H1 (cell line): ENCODE data around the gene MAP3K15. TPM values are rescaled to one million over a fixed set of nuclear protein-coding genes. Genes with fewer than 3 reads are reported as not detected.

Experiments
- CTCF ChIA-PET: fragments of 300-600 bp; sonication (Branson Sonifier 250); formaldehyde crosslinking; loops from one replicate; lab custom pipeline; 2021; ENCODE audit not compliant: partially characterized antibody; lab: Charles Lee
- POLR2A ChIA-PET: fragments of 300-600 bp; sonication (Branson Sonifier 250); formaldehyde crosslinking; loops from one replicate; lab custom pipeline; 2021; ENCODE audit warnings: inconsistent platforms; ENCODE audit not compliant: partially characterized antibody; lab: Charles Lee
- DNase-seq, 2 experiments: peaks; one replicate each; pipeline versions ENCODE4 v3.0.0 to v3.0.0-alpha.2; 2010 to 2022; ENCODE audit warnings: low spot score in 2 of 2, low read depth in 1 of 2, mixed read lengths in 1 of 2
- FAIRE-seq: peaks from 2 replicates; lab custom pipeline; 2011; peaks lifted over from hg19 to GRCh38; lab: Jason Lieb, UNC
- H2AFZ ChIP-seq: 2 replicates; pipeline ENCODE4 v1.8.1; 2012; ENCODE audit warnings: low read length, inconsistent platforms
- H2AK5ac ChIP-seq: 2 replicates; pipeline ENCODE4 v1.6.1; 2013; ENCODE audit warnings: low read depth, low read length
- H2BK120ac ChIP-seq: replicated peaks from 2 replicates; pipeline ENCODE3; 2013; ENCODE audit warnings: low read depth, low read length, inconsistent platforms
- H2BK12ac ChIP-seq: 2 replicates; pipeline ENCODE4 v1.6.1; 2013; ENCODE audit warnings: low read depth, low read length
- H2BK15ac ChIP-seq: 2 replicates; pipeline ENCODE4 v1.6.1; 2013; ENCODE audit warnings: low read length
- H2BK20ac ChIP-seq: 2 replicates; pipeline ENCODE4 v1.6.1; 2013; ENCODE audit warnings: low read length
- H2BK5ac ChIP-seq: 2 replicates; pipeline ENCODE4 v1.6.1; 2013; ENCODE audit warnings: low read depth, low read length
- H3K14ac ChIP-seq: 2 replicates; pipeline ENCODE4 v1.6.1; 2013; ENCODE audit warnings: inconsistent platforms; ENCODE audit not compliant: insufficient read length
- H3K18ac ChIP-seq: 2 replicates; pipeline ENCODE4 v1.6.1; 2013; ENCODE audit warnings: low read length; ENCODE audit errors: extremely low read depth
- H3K23ac ChIP-seq: 2 replicates; pipeline ENCODE4 v1.6.1; 2013; ENCODE audit warnings: inconsistent platforms; ENCODE audit not compliant: insufficient read length
- H3K23me2 ChIP-seq: 2 replicates; pipeline ENCODE4 v1.6.1; 2013; ENCODE audit warnings: low read depth, low read length
- H3K27ac ChIP-seq: 2 replicates; pipeline ENCODE4 v1.6.1; 2011; ENCODE audit warnings: low read depth, low read length, inconsistent platforms
- H3K27me3 ChIP-seq, 4 experiments: replicated peaks in 1 of 4; 1 replicate in 1 of 4; 2 replicates in 3 of 4; pipeline versions ENCODE4 v1.6.1 to v1.8.1; 2011 to 2013; ENCODE audit warnings: low read length in 3 of 4, mild to moderate bottlenecking in 3 of 4, inconsistent platforms in 2 of 4, mixed read lengths in 2 of 4, moderate library complexity in 1 of 4; ENCODE audit not compliant: control insufficient read depth in 3 of 4, insufficient read depth in 3 of 4; ENCODE audit errors: extremely low read depth in 1 of 4
- H3K36me3 ChIP-seq, 4 experiments: 2 replicates each; pipeline versions ENCODE4 v1.6.1 to v1.8.1; 2011 to 2013; ENCODE audit warnings: mild to moderate bottlenecking in 4 of 4, low read length in 3 of 4, moderate library complexity in 2 of 4, control low read depth in 1 of 4, inconsistent platforms in 1 of 4; ENCODE audit not compliant: insufficient read depth in 4 of 4, control insufficient read depth in 2 of 4
- H3K4ac ChIP-seq: replicated peaks from 2 replicates; pipeline ENCODE3; 2013; ENCODE audit warnings: low read length, low read depth, mixed read lengths, inconsistent platforms; ENCODE audit not compliant: insufficient read length
- H3K4me1 ChIP-seq, 4 experiments: replicated peaks in 1 of 4; 1 replicate in 1 of 4; 2 replicates in 3 of 4; pipeline versions ENCODE4 v1.6.1 to v1.8.1; 2011 to 2013; ENCODE audit warnings: low read length in 3 of 4, inconsistent platforms in 2 of 4, mixed read lengths in 1 of 4; ENCODE audit not compliant: insufficient read depth in 4 of 4, control insufficient read depth in 3 of 4
- H3K4me2 ChIP-seq, 2 experiments: 2 replicates each; pipeline versions ENCODE4 v1.6.1 to v1.8.1; 2011 to 2013; ENCODE audit warnings: low read depth in 2 of 2, low read length in 2 of 2, control low read depth in 1 of 2, inconsistent platforms in 1 of 2, mild to moderate bottlenecking in 1 of 2; ENCODE audit not compliant: insufficient read depth in 1 of 2
- H3K4me3 ChIP-seq, 4 experiments: fragments of 200-600, 300-600 bp in 1 of 4; sonication (generic), shearing (Covaris generic), sonication (Bioruptor Twin) in 1 of 4; 2 replicates each; pipeline versions ENCODE4 v1.5.1 to v1.8.1; 2011 to 2016; ENCODE audit warnings: low read length in 4 of 4, low read depth in 3 of 4, control low read depth in 2 of 4, inconsistent platforms in 2 of 4, mild to moderate bottlenecking in 2 of 4, mixed read lengths in 1 of 4, moderate library complexity in 1 of 4; ENCODE audit not compliant: insufficient read depth in 2 of 4; ENCODE audit errors: extremely low read depth in 1 of 4
- H3K56ac ChIP-seq: replicated peaks from 2 replicates; pipeline ENCODE3; 2013; ENCODE audit warnings: low read depth, mild to moderate bottlenecking, mixed read lengths, low read length, inconsistent platforms; ENCODE audit not compliant: insufficient read length
- H3K79me1 ChIP-seq: 2 replicates; pipeline ENCODE4 v1.6.1; 2013; ENCODE audit warnings: low read depth, low read length, control low read depth
- H3K79me2 ChIP-seq, 2 experiments: 2 replicates each; pipeline versions ENCODE4 v1.6.1 to v1.8.1; 2012 to 2013; ENCODE audit warnings: low read length in 2 of 2, mild to moderate bottlenecking in 2 of 2, inconsistent platforms in 1 of 2; ENCODE audit not compliant: insufficient read depth in 2 of 2, control insufficient read depth in 1 of 2
- H3K9ac ChIP-seq, 4 experiments: replicated peaks in 1 of 4; 1 replicate in 1 of 4; 2 replicates in 3 of 4; pipeline versions ENCODE4 v1.6.1 to v1.8.1; 2011 to 2013; ENCODE audit warnings: low read depth in 3 of 4, low read length in 3 of 4, control low read depth in 2 of 4, mild to moderate bottlenecking in 2 of 4, moderate library complexity in 2 of 4, inconsistent platforms in 1 of 4; ENCODE audit errors: extremely low read depth in 1 of 4
- H3K9me3 ChIP-seq, 2 experiments: 2 replicates each; pipeline versions ENCODE4 v1.6.1 to v1.8.1; 2012 to 2013; ENCODE audit warnings: mild to moderate bottlenecking in 2 of 2, moderate library complexity in 2 of 2, control low read depth in 1 of 2, inconsistent platforms in 1 of 2, low read depth in 1 of 2, low read length in 1 of 2, mixed read lengths in 1 of 2; ENCODE audit not compliant: insufficient read depth in 2 of 2
- H4K20me1 ChIP-seq, 2 experiments: replicated peaks in 1 of 2; 2 replicates each; pipeline versions ENCODE3 to v1.8.1; 2011 to 2013; ENCODE audit warnings: inconsistent platforms in 2 of 2, low read length in 2 of 2, mild to moderate bottlenecking in 1 of 2; ENCODE audit not compliant: insufficient read depth in 2 of 2, control insufficient read depth in 1 of 2
- H4K5ac ChIP-seq: 2 replicates; pipeline ENCODE4 v1.6.1; 2013; ENCODE audit warnings: low read length, low read depth, mixed read lengths, inconsistent platforms; ENCODE audit not compliant: insufficient read length
- H4K8ac ChIP-seq: 2 replicates; pipeline ENCODE4 v1.8.0; 2013; ENCODE audit warnings: mild to moderate bottlenecking, moderate library complexity, low read length, inconsistent platforms; ENCODE audit not compliant: insufficient read depth; ENCODE audit errors: extremely low read depth
- H4K91ac ChIP-seq: replicated peaks from 2 replicates; pipeline ENCODE3; 2013; ENCODE audit warnings: low read length, mixed read lengths, inconsistent platforms; ENCODE audit not compliant: insufficient read length
- CREB1 ChIP-seq: IDR thresholded peaks from 2 replicates; pipeline ENCODE4 v1.6.1; 2012; ENCODE audit warnings: inconsistent platforms
- CTCF ChIP-seq, 3 experiments: IDR thresholded peaks; 1 replicate in 2 of 3; 2 replicates in 1 of 3; pipeline versions ENCODE4 v1.5.1 to v1.6.1; 2011; ENCODE audit warnings: low read length in 3 of 3, mild to moderate bottlenecking in 3 of 3, inconsistent platforms in 2 of 3, low read depth in 1 of 3, moderate library complexity in 1 of 3; ENCODE audit not compliant: insufficient read depth in 1 of 3; ENCODE audit errors: control extremely low read depth in 1 of 3
- JUND ChIP-seq: IDR thresholded peaks from 2 replicates; pipeline ENCODE4 v1.6.1; 2011; ENCODE audit warnings: mild to moderate bottlenecking, improper control_type of control experiment, low read length
- RAD21 ChIP-seq, 2 experiments: IDR thresholded peaks in 1 of 2; conservative IDR thresholded peaks in 1 of 2; 2 replicates each; pipeline ENCODE4 v1.6.1; 2011; ENCODE audit warnings: low read depth in 2 of 2, low read length in 2 of 2, improper control_type of control experiment in 1 of 2, inconsistent platforms in 1 of 2, mild to moderate bottlenecking in 1 of 2, moderate library complexity in 1 of 2
- SAP30 ChIP-seq: fragments of 300-600 bp; sonication (generic); IDR thresholded peaks from 2 replicates; pipeline ENCODE4 v1.7.1; 2012; ENCODE audit warnings: low read length, moderate library complexity, mild to moderate bottlenecking, inconsistent platforms; ENCODE audit not compliant: insufficient read depth, insufficient replicate concordance
- SIX5 ChIP-seq: IDR thresholded peaks from 2 replicates; pipeline ENCODE4 v1.6.1; 2011; ENCODE audit warnings: mild to moderate bottlenecking, low read depth, low read length
- WGBS, 2 experiments: shearing (Covaris generic) in 1 of 2; methylation state at CpG; one replicate each; pipeline versions ENCODE4 v1.1.6 to v1.1.7; 2013 to 2015; ENCODE audit warnings: low lambda C conversion rate in 2 of 2, mixed read lengths in 2 of 2, inconsistent platforms in 1 of 2, low coverage in 1 of 2, missing lambda C conversion rate in 1 of 2; ENCODE audit not compliant: insufficient replicate concordance in 2 of 2, insufficient coverage in 1 of 2, insufficient read length in 1 of 2; ENCODE audit errors: extremely low coverage in 1 of 2, missing lambda C conversion rate in 1 of 2; 5-methylcytosine and 5-hydroxymethylcytosine counted together
- polyA plus RNA-seq, 7 experiments: library from polyadenylated mRNA; depleted of rRNA in 3 of 7; stranded (reverse) in 5 of 7; unstranded in 2 of 7; fragments of >200 nt in 5 of 7; fragments of 200-250 nt in 2 of 7; gene quantifications; 1 replicate in 5 of 7; 2 replicates in 1 of 7; 4 replicates in 1 of 7; pipeline versions ENCODE4 v1.2.1 to v1.2.3, GENCODE V29; 2011 to 2013; ENCODE audit warnings: missing spikeins in 2 of 7, mixed read lengths in 2 of 7
- total RNA-seq: library from RNA; stranded (reverse); fragmentation: NEBNext Ultra II Directional; extraction: Animal tissue kit (Norgen Biotek cat#: 25700); gene quantifications from 2 replicates; pipeline ENCODE4 v1.2.1, GENCODE V29; 2021

The MAP3K15 gene
- total and polyA plus RNA-seq, 2 of the 8 experiments (the other 6 are each of a cell fraction or from before 2014, with no cell fraction given), result 1.8 to 2.4 TPM

- Histone ChIP-seq H2BK5ac (no peak overlapping the region), H3K18ac (no peak overlapping the region), H3K79me2 (no peaks in the 10 kb centered on the region), H3K56ac (no peak overlapping the region), H3K4me3 (peak overlapping the region; percentile 58 to 71 (median 60); a peak in 7 of 8 replicates), H3K27me3 (peaks cover 0 to 5% (median 3%) of the 10 kb centered on the region in 4 experiments; a peak in 3 of 7 replicates), H3K4ac (no peak overlapping the region), H3K9me3 (no peaks in the 10 kb centered on the region), H2BK15ac (no peak overlapping the region), H3K14ac (no peak overlapping the region), H4K91ac (no peak overlapping the region), H2AK5ac (no peak overlapping the region), H3K23ac (no peak overlapping the region), H2BK120ac (no peak overlapping the region), H3K23me2 (peaks cover 9% of the 10 kb centered on the region; the same call in 1 of the 2 replicates), H4K20me1 (no peaks in the 10 kb centered on the region), H3K79me1 (no peaks in the 10 kb centered on the region), H4K5ac (no peak overlapping the region), H3K9ac (0 out of 7 replicates have a peak overlapping the region, but pooled peaks of 1 of the 4 experiments have one; percentile 4), H2BK20ac (no peak overlapping the region), H2BK12ac (no peak overlapping the region), H2AFZ (no peak overlapping the region), H3K27ac (no peak overlapping the region), H3K36me3 (no peaks in the 10 kb centered on the region), H4K8ac (no peak overlapping the region), H3K4me2 (peak overlapping the region; percentile 47 to 94), H3K4me1 (0 out of 7 replicates have a peak, but pooled peaks cover 0 to 4% (median 0%) of the 10 kb centered on the region in 4 experiments)
- DNase-seq, result peak in 1 of 2 experiments; percentile 74
- TF ChIP-seq CTCF (IDR thresholded peaks at IDR 0.05; ENCODE audit: control extremely low read depth in 1 of 3, insufficient read depth in 1 of 3, low read depth in 1 of 3, low read length in 3 of 3) (peak; percentile 60 to 65 (median 65)), CREB1 (no peak), JUND (no peak), RAD21 (IDR thresholded peaks at IDR 0.05 in 1 of 2, conservative IDR thresholded peaks at IDR 0.05 in 1 of 2; ENCODE audit: low read depth in 2 of 2, low read length in 2 of 2) (peak; percentile 81 to 84), SIX5 (no peak), SAP30 (no peak)
- FAIRE-seq, result peak; percentile 32
- ChIA-PET CTCF (interaction anchor here (1.0 to 2.0 kb wide), 11 partner anchors 9 to 220 kb away, joined by 3 to 12 read pairs (median 4); partner anchors contain the start of gene MAP3K15), POLR2A (interaction anchor here (1.3 kb wide), 1 partner anchor 142 kb away, joined by 3 read pairs; no protein-coding TSS in a partner anchor)
- WGBS, 2 experiments, result 6% methylated on average over 9 of the region's 9 CpGs; no CpG with 5 or more reads in 1 of the 2 experiments
These were observed 143.2 kb downstream of the MAP3K15 start for GRCh38 chrX:19372170-19372546.
